ENCODE data around the gene ASB16. TPM values are rescaled to one million over a fixed set of nuclear protein-coding genes. Genes with fewer than 3 reads are reported as not detected.

ASB16 gene
- total RNA-seq = under 0.01 TPM in 2 replicates

GRCh38 chr17:44170499-44171201, at the start of gene ASB16:
Gene ASB16, plus strand, starts transcription at chr17:44170704. Its CDS starts 86 bp downstream, at chr17:44170790.

GRCh38 chr17:44123356-44124117, 47.0 kb upstream of the ASB16 start, which contains the start of gene HDAC5:
Gene HDAC5, minus strand, starts transcription at chr17:44123641. Its CDS starts 6,126 bp downstream, at chr17:44117515.

GRCh38 chr17:44186307-44187130, 16.0 kb downstream of the ASB16 start, which contains the start of gene TMUB2:
Gene TMUB2, plus strand, starts transcription at chr17:44186972. Its CDS starts 737 bp downstream, at chr17:44187709.

GRCh38 chr17:44199553-44200477, 29.3 kb downstream of the ASB16 start, which contains the start of gene ATXN7L3:
Gene ATXN7L3, minus strand, starts transcription at chr17:44199884. Its CDS starts 1,814 bp downstream, at chr17:44198070.

GRCh38 chr17:44219616-44220212, 49.2 kb downstream of the ASB16 start, which contains the start of gene UBTF:
Gene UBTF, minus strand, starts transcription at chr17:44219675. Its CDS starts 1,446 bp downstream, at chr17:44218229.

Other genes with a start within 250 kb of the ASB16 start
- not detected in 2 replicates for gene PPY, start 228.2 kb upstream of the ASB16 start, total RNA-seq
- not detected in 2 replicates for gene PYY, start 216.8 kb upstream of the ASB16 start, total RNA-seq
- gene NAGS, start 166.1 kb upstream of the ASB16 start, total RNA-seq = 0.96 and 2.5 TPM in 2 replicates
- gene TMEM101, start 155.7 kb upstream of the ASB16 start, total RNA-seq = 69.4 and 95.0 TPM in 2 replicates
- 36.9 and 50.4 TPM in 2 replicates for gene LSM12, start 104.0 kb upstream of the ASB16 start, total RNA-seq
- 12.7 and 17.4 TPM in 2 replicates for gene G6PC3, start 100.0 kb upstream of the ASB16 start, total RNA-seq
- gene HDAC5, start 47.1 kb upstream of the ASB16 start, total RNA-seq = 24.2 and 56.7 TPM in 2 replicates
- 1.1 and 3.6 TPM in 2 replicates for gene HROB, start 28.8 kb upstream of the ASB16 start, total RNA-seq
- 25.5 and 28.8 TPM in 2 replicates for gene TMUB2, start 16.3 kb downstream of the ASB16 start, total RNA-seq
- gene ATXN7L3, start 29.2 kb downstream of the ASB16 start, total RNA-seq = 32.1 and 40.5 TPM in 2 replicates
- gene UBTF, start 49.0 kb downstream of the ASB16 start, total RNA-seq = 31.3 and 58.1 TPM in 2 replicates
- not detected in 2 replicates for gene SLC4A1, start 97.4 kb downstream of the ASB16 start, total RNA-seq
- gene RUNDC3A, start 137.9 kb downstream of the ASB16 start, total RNA-seq = 0.56 TPM in 1 of 2 replicates, not detected in the other
- gene SLC25A39, start 154.1 kb downstream of the ASB16 start, total RNA-seq = 61.2 and 83.4 TPM in 2 replicates
- 97.6 and 303 TPM in 2 replicates for gene GRN, start 174.6 kb downstream of the ASB16 start, total RNA-seq
- 1.5 and 4.8 TPM in 2 replicates for gene FAM171A2, start 193.1 kb downstream of the ASB16 start, total RNA-seq
- 0.56 TPM in 1 of 2 replicates, not detected in the other for gene ITGA2B, start 218.9 kb downstream of the ASB16 start, total RNA-seq